Vagina (tissue), 2 donors: ENCODE results near the gene APOL6.

Source experiments
- POLR2A ChIP-seq, 2 donors: fragments of 450-650 bp; IDR thresholded peaks; one replicate each; pipeline ENCODE4 v1.6.1; 2017; ENCODE audit warnings: antibody characterized with exemption in 2 of 2, mild to moderate bottlenecking in 2 of 2, moderate library complexity in 2 of 2
- POLR2AphosphoS5 ChIP-seq, 2 donors: sonication (generic); formaldehyde crosslinking; IDR thresholded peaks; one replicate each; pipeline ENCODE4 v1.9.0; 2017; ENCODE audit warnings: antibody characterized with exemption in 2 of 2, mild to moderate bottlenecking in 2 of 2, low read depth in 1 of 2; ENCODE audit not compliant: insufficient read depth in 1 of 2
- TF ChIP-seq, protein P1 (sequence below), 3 experiments: fragments of 450-650 bp in 2 of 3; fragments of 200-600 bp in 1 of 3; sonication (generic) in 1 of 3; IDR thresholded peaks; one replicate each; pipeline ENCODE4 v1.5.1; 2017 to 2019; ENCODE audit warnings: antibody characterized with exemption in 3 of 3, mild to moderate bottlenecking in 2 of 3, moderate library complexity in 2 of 3

DNA sequence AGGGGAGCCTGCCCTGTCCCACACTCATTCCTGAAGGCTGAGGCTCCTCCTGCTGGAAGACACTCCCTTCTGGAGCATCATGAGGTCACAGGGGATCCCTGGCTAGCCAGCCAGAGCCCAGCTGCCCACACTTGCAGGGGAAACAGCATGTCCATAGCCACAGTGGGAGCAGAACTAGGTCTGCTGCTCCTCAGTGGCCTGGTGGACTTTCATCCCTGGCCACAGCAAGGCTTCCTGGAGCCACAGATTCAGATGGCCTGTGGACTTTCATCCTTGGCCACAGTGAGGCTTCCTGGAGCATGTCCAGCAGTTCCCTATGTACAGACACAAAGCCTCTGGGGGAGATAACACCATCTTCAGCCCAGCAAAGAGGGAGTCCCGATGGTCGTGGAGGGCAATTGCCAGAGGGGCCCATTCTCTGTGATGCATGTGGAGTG is 5.9 kb upstream of the APOL6 start:
- TF ChIP-seq, protein P1, sequence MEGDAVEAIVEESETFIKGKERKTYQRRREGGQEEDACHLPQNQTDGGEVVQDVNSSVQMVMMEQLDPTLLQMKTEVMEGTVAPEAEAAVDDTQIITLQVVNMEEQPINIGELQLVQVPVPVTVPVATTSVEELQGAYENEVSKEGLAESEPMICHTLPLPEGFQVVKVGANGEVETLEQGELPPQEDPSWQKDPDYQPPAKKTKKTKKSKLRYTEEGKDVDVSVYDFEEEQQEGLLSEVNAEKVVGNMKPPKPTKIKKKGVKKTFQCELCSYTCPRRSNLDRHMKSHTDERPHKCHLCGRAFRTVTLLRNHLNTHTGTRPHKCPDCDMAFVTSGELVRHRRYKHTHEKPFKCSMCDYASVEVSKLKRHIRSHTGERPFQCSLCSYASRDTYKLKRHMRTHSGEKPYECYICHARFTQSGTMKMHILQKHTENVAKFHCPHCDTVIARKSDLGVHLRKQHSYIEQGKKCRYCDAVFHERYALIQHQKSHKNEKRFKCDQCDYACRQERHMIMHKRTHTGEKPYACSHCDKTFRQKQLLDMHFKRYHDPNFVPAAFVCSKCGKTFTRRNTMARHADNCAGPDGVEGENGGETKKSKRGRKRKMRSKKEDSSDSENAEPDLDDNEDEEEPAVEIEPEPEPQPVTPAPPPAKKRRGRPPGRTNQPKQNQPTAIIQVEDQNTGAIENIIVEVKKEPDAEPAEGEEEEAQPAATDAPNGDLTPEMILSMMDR (IDR thresholded peaks at IDR 0.05): no peak
- TF ChIP-seq POLR2AphosphoS5 (IDR thresholded peaks at IDR 0.05; ENCODE audit: insufficient read depth in 1 of 2, low read depth in 1 of 2) (no peak), POLR2A (IDR thresholded peaks at IDR 0.05) (no peak)
